Cardiac septum (tissue), 1 donor: ENCODE measurements around the gene LMNA. TPM values are rescaled to one million over a fixed set of nuclear protein-coding genes. Genes with fewer than 3 reads are reported as not detected.
"Not testable (repeated sequence)": the region's sequence is repeated elsewhere in the genome, so short reads cannot be mapped to it uniquely, and the experiment has no call there.

Experiments used
- DNase-seq: peaks from one replicate; pipeline ENCODE4 v3.0.0-alpha.2; 2020; ENCODE audit warnings: low spot score
- intact Hi-C: fragments of 100-400 bp; cut with DNase I; formaldehyde crosslinking; loops from one replicate; pipeline ENCODE4 v1.14.0; 2022
- total RNA-seq: library from RNA; stranded (reverse); fragmentation: NEBNext Ultra II Directional; extraction: Animal tissue kit (Norgen Biotek cat#: 25700); gene quantifications from one replicate; pipeline ENCODE4 v1.2.1, GENCODE V29; 2021
- donor health status: DM: no; HTN: no; CAD: no.

The LMNA gene
- total RNA-seq, 1 donor from 2014 or later: 298 TPM

GRCh38 chr1:156101880-156102279, 12.6 kb upstream of the LMNA start:
- no peak for DNase-seq
- intact Hi-C loops: no loop called here

DNA sequence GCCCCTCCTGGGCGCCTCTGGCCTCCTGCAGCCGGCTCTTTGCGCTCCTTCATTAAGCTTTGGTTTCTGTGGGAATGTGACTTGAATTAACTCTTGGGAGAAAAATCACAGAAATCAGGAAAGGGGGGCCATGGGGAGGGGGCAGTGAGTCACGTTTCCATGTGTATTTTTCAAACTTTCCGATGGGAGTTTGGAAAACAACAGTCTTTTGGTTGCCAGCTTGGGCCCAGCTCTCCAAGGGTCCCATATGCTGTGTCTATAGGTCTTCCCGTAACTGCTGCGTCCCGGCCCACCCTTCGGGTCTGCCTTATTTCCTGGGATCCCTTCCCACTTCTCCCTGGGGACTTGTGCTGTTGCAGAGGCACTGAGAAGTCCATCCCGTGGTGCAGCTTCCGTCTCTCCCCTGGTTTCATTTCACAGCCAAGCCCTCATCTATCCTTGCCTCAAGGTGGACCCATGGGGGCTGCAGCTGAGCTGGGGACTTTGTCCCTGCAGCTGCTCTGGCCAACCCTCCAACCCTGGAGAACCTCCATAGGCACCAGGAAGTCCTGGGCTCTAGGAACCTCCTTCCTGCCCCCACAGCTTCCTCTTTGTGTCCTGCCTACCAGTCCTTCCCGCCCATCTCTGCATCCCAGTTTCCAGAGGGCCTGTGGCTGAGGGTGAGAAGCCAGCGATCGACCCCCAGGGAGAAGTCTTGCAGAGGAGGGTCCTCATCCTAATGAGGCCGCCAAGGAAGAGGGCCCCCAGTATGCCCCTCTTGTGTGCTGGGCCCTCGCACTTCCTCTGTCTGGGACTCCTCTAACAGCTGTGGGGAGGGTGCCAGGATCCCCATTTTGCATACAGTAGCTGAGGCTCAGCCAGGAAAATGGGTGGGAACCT, 11.6 kb upstream of the LMNA start:
- intact Hi-C loops: no loop called here
- DNase-seq: no peak

GRCh38 chr1:156103521-156103947, 11.0 kb upstream of the LMNA start:
- no peak for DNase-seq
- intact Hi-C loops: no loop called here

- DNase-seq: no peak
- intact Hi-C loops: no loop called here
Observed at GRCh38 chr1:156104065-156104810, 10.3 kb upstream of the LMNA start.

DNA sequence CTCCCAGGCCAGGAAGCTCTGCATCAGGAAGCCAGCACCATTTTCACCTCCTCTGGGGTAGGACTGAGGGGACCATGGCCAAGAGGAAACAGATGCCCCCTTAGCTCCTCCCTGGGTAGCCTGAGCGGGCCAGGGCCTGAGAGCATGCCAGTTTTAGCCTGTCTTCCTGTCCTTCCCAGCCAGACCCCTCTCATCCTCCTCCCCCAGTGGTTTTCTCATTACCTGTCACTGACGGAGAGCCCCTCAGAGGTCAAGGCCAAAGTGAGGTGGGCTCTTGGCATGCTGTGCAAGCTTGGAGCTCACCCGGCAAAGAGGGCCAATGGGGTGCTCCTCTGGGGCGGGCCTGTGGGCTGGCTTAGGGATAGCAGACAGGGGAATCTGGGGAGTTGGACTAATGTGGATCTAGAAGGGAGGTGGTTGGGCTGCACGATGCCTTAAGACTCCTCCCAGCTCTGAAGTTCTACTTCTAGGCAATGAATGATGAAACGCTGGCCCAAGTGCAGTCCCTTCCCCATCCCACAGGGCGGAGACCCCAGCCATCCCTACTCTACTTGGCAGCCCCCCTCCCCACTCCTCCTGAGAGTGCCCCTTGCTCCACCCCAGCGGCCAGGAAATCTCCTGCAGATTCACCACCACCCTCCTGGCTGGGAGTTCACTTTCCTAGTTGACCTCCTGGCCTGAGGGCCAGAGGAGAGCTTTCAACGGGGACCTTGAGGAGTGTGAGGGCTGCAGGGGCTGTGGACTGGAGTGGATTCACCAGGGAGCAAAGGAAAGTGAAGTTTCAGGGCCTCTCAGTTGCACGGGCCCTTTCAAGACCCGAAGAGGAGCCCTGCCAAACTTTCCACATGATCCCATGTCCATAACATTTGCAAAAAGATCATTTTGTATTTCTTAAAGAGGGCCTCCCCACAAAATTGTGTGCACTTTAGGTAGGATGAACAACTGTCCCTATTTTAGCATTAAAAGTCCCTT, 9.4 kb upstream of the LMNA start:
- DNase-seq: no peak
- intact Hi-C loops: no loop called here

GRCh38 chr1:156106624-156107488, 7.7 kb upstream of the LMNA start:
- intact Hi-C loops: loop anchor here (1.0 to 2.0 kb wide), 2 partner anchors 7 to 16 kb away; partner anchors contain the start of gene LMNA
- DNase-seq: no peak

- DNase-seq: no peak
- intact Hi-C loops: no loop called here
Observed at GRCh38 chr1:156108057-156108456, 6.5 kb upstream of the LMNA start.

GRCh38 chr1:156108664-156109241, 5.8 kb upstream of the LMNA start:
- DNase-seq: no peak
- intact Hi-C loops: no loop called here

GRCh38 chr1:156110252-156110651, 4.3 kb upstream of the LMNA start:
- no peak for DNase-seq
- intact Hi-C loops: loop anchor here (5.0 kb wide), 1 partner anchor 133 kb away; the partner anchor contains the start of gene ARHGEF2

DNA sequence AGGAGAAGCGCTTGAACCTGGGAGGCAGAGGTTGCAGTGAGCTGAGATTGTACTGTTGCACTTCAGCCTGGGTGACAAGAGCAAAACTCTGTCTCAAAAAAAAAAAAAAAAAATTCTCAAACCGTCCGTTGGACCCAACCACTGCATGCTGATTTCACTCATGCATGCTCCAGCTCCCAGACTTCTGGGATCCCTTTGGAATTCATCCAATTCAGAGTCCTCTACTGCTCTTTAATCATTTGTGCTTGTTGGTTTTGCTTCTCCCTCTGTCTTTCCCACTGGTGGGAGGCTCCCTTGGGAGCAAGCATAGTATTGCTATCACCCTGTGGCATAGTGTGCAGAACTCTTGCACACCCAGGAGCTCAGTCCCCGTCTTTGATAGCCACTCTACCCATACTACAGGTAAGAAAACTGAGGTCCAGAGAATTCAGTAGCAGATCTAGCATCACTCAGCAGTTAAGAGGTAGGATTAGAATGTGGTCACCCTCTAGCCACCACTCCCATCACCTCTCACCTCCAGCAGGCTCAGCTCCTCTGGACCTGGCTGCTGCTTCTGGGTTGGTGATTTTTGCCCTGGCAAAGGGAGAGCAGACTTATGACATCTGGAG, 3.1 kb upstream of the LMNA start:
- DNase-seq: no peak
- intact Hi-C loops: loop anchor here (5.0 kb wide), 1 partner anchor 134 kb away; the partner anchor contains the start of gene ARHGEF2

DNA sequence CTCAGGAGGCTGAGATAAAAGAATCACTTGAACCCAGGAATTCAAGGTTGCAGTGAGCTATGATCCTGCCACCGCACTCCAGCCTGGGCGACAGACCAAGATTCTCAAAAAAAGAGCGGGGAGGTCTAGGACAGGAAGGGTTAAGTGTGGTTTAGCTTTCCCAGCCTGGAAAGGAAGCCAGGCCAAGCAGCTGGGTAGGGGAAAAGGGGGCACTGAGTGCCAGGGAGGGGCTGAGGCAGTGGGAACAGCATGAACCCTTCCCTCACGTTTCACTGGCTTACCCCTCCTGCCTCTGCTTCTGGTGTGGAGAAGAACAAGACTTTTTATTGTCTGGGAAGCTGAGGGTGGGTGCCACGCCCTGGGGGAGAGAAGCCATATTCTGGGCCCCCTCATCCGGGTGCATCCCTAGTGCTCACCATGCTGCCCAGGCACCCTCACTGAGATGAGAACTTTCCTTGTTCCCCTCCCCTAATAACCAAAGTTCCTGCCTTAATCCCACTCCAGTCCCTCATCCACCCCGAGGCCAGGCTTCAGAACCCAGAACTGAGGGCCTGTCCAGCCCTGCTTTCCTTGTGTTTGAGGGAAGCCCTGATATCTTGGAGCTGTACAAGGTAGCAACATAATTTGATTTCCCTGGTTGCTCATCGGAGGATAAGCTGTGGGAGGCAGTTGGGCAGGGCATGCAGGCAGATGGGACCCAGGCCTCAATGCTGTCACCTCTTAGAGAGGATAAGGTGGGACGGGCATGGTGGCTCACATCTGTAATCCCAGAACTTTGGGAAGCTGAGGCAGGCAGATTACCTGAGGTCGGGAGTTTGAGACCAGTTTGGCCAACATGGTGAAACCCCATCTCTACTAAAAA, 2.0 kb upstream of the LMNA start:
- no peak for DNase-seq
- intact Hi-C loops: loop anchor here (5.0 kb wide), 1 partner anchor 135 kb away; the partner anchor contains the start of gene ARHGEF2

DNA sequence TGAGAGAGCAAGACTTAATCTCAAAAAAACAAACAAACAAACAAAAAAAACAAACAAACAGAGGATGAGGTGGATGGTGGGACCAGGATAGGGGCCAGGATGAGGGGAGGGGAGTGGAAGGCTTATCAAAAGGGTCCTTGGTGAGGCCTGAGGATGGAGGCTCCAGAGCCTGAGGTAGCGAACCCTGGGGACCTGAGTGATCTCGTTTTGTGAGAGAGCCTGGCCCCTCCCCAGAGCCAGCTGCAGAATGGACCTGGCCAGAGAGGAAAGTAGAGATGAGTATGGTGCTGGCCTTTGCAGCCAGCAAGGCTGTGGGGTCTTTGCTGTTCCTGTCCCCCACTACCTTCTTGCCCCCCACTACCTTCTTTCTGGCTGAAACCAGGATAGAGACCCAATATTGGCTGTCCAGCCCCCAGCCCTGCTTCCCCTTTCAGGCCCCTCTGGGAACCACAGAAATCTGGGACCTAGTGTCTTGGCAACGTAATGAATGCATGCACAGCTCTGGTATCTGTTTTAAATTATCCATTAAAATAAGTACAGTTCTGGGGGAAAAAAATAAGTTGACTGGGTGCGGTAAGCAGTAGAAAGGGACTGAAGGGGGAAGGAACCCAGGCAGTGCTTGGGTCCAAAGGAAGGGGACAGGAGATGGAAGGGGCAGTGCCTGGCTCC, 1.1 kb upstream of the LMNA start:
- no peak for DNase-seq
- intact Hi-C loops: loop anchor here (5.0 kb wide), 1 partner anchor 136 kb away; the partner anchor contains the start of gene ARHGEF2

DNA sequence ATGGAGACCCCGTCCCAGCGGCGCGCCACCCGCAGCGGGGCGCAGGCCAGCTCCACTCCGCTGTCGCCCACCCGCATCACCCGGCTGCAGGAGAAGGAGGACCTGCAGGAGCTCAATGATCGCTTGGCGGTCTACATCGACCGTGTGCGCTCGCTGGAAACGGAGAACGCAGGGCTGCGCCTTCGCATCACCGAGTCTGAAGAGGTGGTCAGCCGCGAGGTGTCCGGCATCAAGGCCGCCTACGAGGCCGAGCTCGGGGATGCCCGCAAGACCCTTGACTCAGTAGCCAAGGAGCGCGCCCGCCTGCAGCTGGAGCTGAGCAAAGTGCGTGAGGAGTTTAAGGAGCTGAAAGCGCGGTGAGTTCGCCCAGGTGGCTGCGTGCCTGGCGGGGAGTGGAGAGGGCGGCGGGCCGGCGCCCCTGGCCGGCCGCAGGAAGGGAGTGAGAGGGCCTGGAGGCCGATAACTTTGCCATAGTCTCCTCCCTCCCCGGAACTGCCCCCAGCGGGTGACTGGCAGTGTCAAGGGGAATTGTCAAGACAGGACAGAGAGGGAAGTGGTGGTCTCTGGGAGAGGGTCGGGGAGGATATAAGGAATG, 505 bp downstream of the LMNA start:
- intact Hi-C loops: loop anchor here (1.0 to 5.0 kb wide), 3 partner anchors 9 to 138 kb away; partner anchors contain the start of gene ARHGEF2
- no peak for DNase-seq

GRCh38 chr1:156115514-156116374, 1.2 kb downstream of the LMNA start:
- intact Hi-C loops: loop anchor here (2.0 kb wide), 1 partner anchor 13 kb away; no protein-coding TSS in a partner anchor
- DNase-seq: no peak

DNA sequence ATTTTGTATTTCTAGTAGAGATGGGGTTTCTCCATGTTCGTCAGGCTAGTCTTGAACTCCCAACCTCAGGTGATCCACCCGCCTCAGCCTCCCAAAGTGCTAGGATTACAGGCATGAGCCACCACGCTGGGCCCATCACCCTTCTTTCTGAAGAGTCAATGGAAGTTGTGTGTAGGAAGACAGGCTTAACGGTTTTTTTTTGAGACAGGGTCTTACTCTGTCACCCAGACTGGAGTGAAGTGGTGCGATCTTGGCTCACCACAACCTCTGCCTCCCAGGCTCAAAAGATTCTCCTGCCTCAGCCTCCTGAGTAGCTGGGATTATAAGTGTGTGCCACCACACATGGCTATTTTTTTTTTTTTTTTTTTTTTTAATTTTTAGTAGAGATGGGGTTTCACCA, 2.2 kb downstream of the LMNA start:
- intact Hi-C loops, DNase-seq: not testable (repeated sequence)
